COR-L47 (cell line): Measurements from ENCODE around the gene CAV1.

Experiments used
- DNase-seq: peaks from one replicate; lab custom pipeline; 2025; lab: John Stamatoyannopoulos, UW

Gene CAV1

GRCh38 chr7:116505278-116505677 is 19.6 kb upstream of the CAV1 start:
- DNase-seq: no peak

- no peak for DNase-seq
Observed at GRCh38 chr7:116505823-116506222, 19.0 kb upstream of the CAV1 start.

GRCh38 chr7:116509982-116510579 is 14.8 kb upstream of the CAV1 start:
- DNase-seq: no peak

GRCh38 chr7:116510795-116511194 is 14.0 kb upstream of the CAV1 start:
- DNase-seq: no peak

- peak; percentile 71 for DNase-seq
Observed at GRCh38 chr7:116511552-116512519, 13.0 kb upstream of the CAV1 start.

- no peak for DNase-seq
Observed at GRCh38 chr7:116512520-116513188, 12.2 kb upstream of the CAV1 start.

- DNase-seq: no peak
Observed at GRCh38 chr7:116515584-116515983, 9.3 kb upstream of the CAV1 start.

GRCh38 chr7:116516324-116516723 is 8.5 kb upstream of the CAV1 start:
- no peak for DNase-seq

GRCh38 chr7:116517626-116518025 is 7.2 kb upstream of the CAV1 start:
- DNase-seq: no peak

- no peak for DNase-seq
Observed at GRCh38 chr7:116518961-116519360, 5.9 kb upstream of the CAV1 start.

GRCh38 chr7:116521046-116521664 is 3.7 kb upstream of the CAV1 start:
- no peak for DNase-seq

GRCh38 chr7:116522247-116522646 is 2.6 kb upstream of the CAV1 start:
- no peak for DNase-seq

- DNase-seq: no peak
Observed at GRCh38 chr7:116524221-116524608, 621 bp upstream of the CAV1 start.

- no peak for DNase-seq
Observed at GRCh38 chr7:116525298-116525912, 569 bp downstream of the CAV1 start.

GRCh38 chr7:116525913-116526861 is 1.4 kb downstream of the CAV1 start:
- peak; percentile 35 for DNase-seq

- DNase-seq: no peak
Observed at GRCh38 chr7:116526897-116527296, 2.1 kb downstream of the CAV1 start.

- DNase-seq: no peak
Observed at GRCh38 chr7:116527521-116527920, 2.7 kb downstream of the CAV1 start.

- no peak for DNase-seq
Observed at GRCh38 chr7:116528008-116528789, 3.4 kb downstream of the CAV1 start.

GRCh38 chr7:116529250-116529649 is 4.4 kb downstream of the CAV1 start:
- no peak for DNase-seq
